Measurements from ENCODE around the gene MYH10.

- TF ChIP-seq POLR2A (IDR thresholded peaks at IDR 0.05) (no peak), CTCF (IDR thresholded peaks at IDR 0.05) (no peak), POLR2AphosphoS5 (IDR thresholded peaks at IDR 0.05) (no peak), EP300 (IDR thresholded peaks at IDR 0.05) (no peak)
These were observed 155.7 kb downstream of the MYH10 start for GRCh38 chr17:8474826-8475225.

All from stomach (tissue), 4 donors.